Activated naive CD4-positive, alpha-beta T cell treated with anti-CD3 and anti-CD28 coated beads, Interleukin-2, amount 50 U/mL, for 24 hours (primary cell): ENCODE results near the gene BRINP2.

ENCODE experiments used
- H3K27ac Mint-ChIP-seq: one replicate; pipeline ENCODE4 v1.8.0; 2021; ENCODE audit warnings: mild to moderate bottlenecking, mixed read lengths
- H3K27me3 Mint-ChIP-seq: one replicate; pipeline ENCODE4 v1.8.0; 2021; ENCODE audit warnings: mixed read lengths
- H3K36me3 Mint-ChIP-seq: one replicate; pipeline ENCODE4 v1.8.0; 2021; ENCODE audit warnings: mixed read lengths
- H3K4me1 Mint-ChIP-seq: one replicate; pipeline ENCODE4 v1.8.0; 2021; ENCODE audit warnings: mixed read lengths
- H3K4me3 Mint-ChIP-seq: one replicate; pipeline ENCODE4 v1.8.0; 2021; ENCODE audit warnings: mild to moderate bottlenecking, mixed read lengths
- H3K9me3 Mint-ChIP-seq: one replicate; pipeline ENCODE4 v1.8.0; 2021; ENCODE audit warnings: mixed read lengths

BRINP2 gene

GRCh38 chr1:177270863-177271262 lies 100.1 kb downstream of the BRINP2 start:
- no peaks in the 10 kb centered on the region for H3K9me3 Mint-ChIP-seq
- no peaks in the 10 kb centered on the region for H3K4me1 Mint-ChIP-seq
- no peak overlapping the region for H3K27ac Mint-ChIP-seq
- no peak overlapping the region for H3K4me3 Mint-ChIP-seq
- H3K36me3 Mint-ChIP-seq = no peaks in the 10 kb centered on the region
- no peaks in the 10 kb centered on the region for H3K27me3 Mint-ChIP-seq

GRCh38 chr1:177273141-177273540 lies 102.4 kb downstream of the BRINP2 start:
- no peaks in the 10 kb centered on the region for H3K36me3 Mint-ChIP-seq
- H3K4me1 Mint-ChIP-seq = no peaks in the 10 kb centered on the region
- H3K4me3 Mint-ChIP-seq = no peak overlapping the region
- H3K27me3 Mint-ChIP-seq = no peaks in the 10 kb centered on the region
- no peaks in the 10 kb centered on the region for H3K9me3 Mint-ChIP-seq
- no peak overlapping the region for H3K27ac Mint-ChIP-seq

- Mint-ChIP-seq H3K4me3 (no peak overlapping the region), H3K9me3 (peaks cover 2% of the 10 kb centered on the region), H3K36me3 (no peaks in the 10 kb centered on the region), H3K27ac (no peak overlapping the region), H3K27me3 (no peaks in the 10 kb centered on the region), H3K4me1 (no peaks in the 10 kb centered on the region)
These were observed 104.0 kb downstream of the BRINP2 start for GRCh38 chr1:177274687-177275211.

- Mint-ChIP-seq H3K27ac (no peak overlapping the region), H3K36me3 (no peaks in the 10 kb centered on the region), H3K9me3 (peaks cover 4% of the 10 kb centered on the region), H3K4me3 (no peak overlapping the region), H3K4me1 (no peaks in the 10 kb centered on the region), H3K27me3 (no peaks in the 10 kb centered on the region)
These were observed 105.0 kb downstream of the BRINP2 start for GRCh38 chr1:177275736-177276135.

- Mint-ChIP-seq H3K4me3 (no peak overlapping the region), H3K27me3 (no peaks in the 10 kb centered on the region), H3K36me3 (no peaks in the 10 kb centered on the region), H3K9me3 (peaks cover 4% of the 10 kb centered on the region), H3K4me1 (no peaks in the 10 kb centered on the region), H3K27ac (no peak overlapping the region)
These were observed 108.0 kb downstream of the BRINP2 start for GRCh38 chr1:177278626-177279390.

DNA sequence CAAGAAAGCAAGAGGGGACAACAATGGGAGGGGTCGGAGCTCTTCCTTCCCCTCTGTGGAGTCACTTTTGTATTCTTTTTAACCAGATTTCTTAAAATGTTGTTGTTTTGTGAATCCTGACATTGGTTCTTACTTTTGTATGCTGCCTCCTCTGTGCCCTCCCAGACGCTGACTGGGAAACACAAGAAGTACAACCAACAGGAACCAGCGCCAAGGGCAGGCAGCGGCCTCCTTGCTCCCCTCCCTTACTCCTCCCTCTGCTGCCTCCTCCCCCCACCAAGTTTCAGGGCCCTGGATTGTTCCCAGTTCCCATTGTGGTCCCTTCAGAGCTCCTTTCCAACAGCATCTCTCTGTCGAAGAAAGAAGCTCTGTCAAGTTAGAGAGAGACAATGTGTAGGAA lies 111.1 kb downstream of the BRINP2 start:
- Mint-ChIP-seq H3K9me3 (peaks cover 4% of the 10 kb centered on the region), H3K4me1 (no peaks in the 10 kb centered on the region), H3K36me3 (no peaks in the 10 kb centered on the region), H3K27me3 (no peaks in the 10 kb centered on the region), H3K27ac (no peak overlapping the region), H3K4me3 (no peak overlapping the region)

DNA sequence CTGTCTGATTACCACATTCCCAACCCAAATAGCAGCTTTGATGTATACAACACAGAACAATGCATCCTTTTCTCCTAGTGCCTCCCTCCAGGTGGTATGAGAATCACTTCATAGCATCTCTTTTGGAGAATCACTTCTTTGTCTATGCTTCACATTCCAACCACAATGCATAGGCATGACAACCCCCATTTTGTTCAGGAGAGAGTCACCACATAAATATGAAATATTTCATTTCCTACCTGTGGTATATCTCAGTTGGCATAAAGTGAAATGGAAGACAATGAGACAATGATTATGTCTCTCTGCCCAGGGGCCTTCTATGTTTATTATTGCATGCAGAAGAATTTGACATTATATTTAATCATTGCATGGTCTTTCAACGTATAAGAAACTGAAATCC lies 112.2 kb downstream of the BRINP2 start:
- Mint-ChIP-seq H3K4me3 (no peak overlapping the region), H3K9me3 (peaks cover 4% of the 10 kb centered on the region), H3K4me1 (no peaks in the 10 kb centered on the region), H3K27ac (no peak overlapping the region), H3K27me3 (no peaks in the 10 kb centered on the region), H3K36me3 (no peaks in the 10 kb centered on the region)

- Mint-ChIP-seq H3K27ac (no peak overlapping the region), H3K4me1 (no peaks in the 10 kb centered on the region), H3K9me3 (peaks cover 7% of the 10 kb centered on the region), H3K4me3 (no peak overlapping the region), H3K36me3 (no peaks in the 10 kb centered on the region), H3K27me3 (no peaks in the 10 kb centered on the region)
These were observed 112.6 kb downstream of the BRINP2 start for GRCh38 chr1:177283380-177283779.

GRCh38 chr1:177286396-177286795 lies 115.6 kb downstream of the BRINP2 start:
- peaks cover 6% of the 10 kb centered on the region for H3K9me3 Mint-ChIP-seq
- no peak overlapping the region for H3K4me3 Mint-ChIP-seq
- no peaks in the 10 kb centered on the region for H3K36me3 Mint-ChIP-seq
- no peaks in the 10 kb centered on the region for H3K4me1 Mint-ChIP-seq
- H3K27me3 Mint-ChIP-seq = no peaks in the 10 kb centered on the region
- no peak overlapping the region for H3K27ac Mint-ChIP-seq

- H3K36me3 Mint-ChIP-seq = no peaks in the 10 kb centered on the region
- no peak overlapping the region for H3K27ac Mint-ChIP-seq
- no peaks in the 10 kb centered on the region for H3K4me1 Mint-ChIP-seq
- peaks cover 6% of the 10 kb centered on the region for H3K9me3 Mint-ChIP-seq
- no peak overlapping the region for H3K4me3 Mint-ChIP-seq
- H3K27me3 Mint-ChIP-seq = no peaks in the 10 kb centered on the region
These were observed 116.5 kb downstream of the BRINP2 start for GRCh38 chr1:177287270-177287669.

DNA sequence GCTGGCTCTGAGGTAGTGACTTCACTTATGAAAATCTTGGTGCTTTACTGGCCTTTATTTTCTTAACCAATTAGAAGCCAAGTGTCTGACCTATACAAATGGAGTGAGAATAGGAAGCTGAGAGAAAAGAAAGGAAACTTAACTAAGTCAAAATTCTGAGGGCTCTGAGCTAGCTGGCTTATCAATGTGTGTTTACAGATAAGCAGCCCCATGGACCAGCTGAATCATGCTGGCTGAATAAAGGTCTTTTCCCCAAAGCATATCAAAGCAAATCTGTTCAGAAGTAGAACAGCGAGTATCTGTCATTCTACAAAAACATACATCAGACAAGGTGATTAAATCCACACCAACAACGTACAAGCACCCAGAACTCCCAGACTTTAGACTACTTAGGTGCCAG lies 117.2 kb downstream of the BRINP2 start:
- Mint-ChIP-seq H3K27me3 (no peaks in the 10 kb centered on the region), H3K9me3 (peaks cover 6% of the 10 kb centered on the region), H3K27ac (no peak overlapping the region), H3K36me3 (no peaks in the 10 kb centered on the region), H3K4me3 (no peak overlapping the region), H3K4me1 (no peaks in the 10 kb centered on the region)

GRCh38 chr1:177289532-177289931 lies 118.8 kb downstream of the BRINP2 start:
- no peak overlapping the region for H3K27ac Mint-ChIP-seq
- no peaks in the 10 kb centered on the region for H3K27me3 Mint-ChIP-seq
- H3K4me3 Mint-ChIP-seq = no peak overlapping the region
- no peaks in the 10 kb centered on the region for H3K36me3 Mint-ChIP-seq
- no peaks in the 10 kb centered on the region for H3K4me1 Mint-ChIP-seq
- peaks cover 6% of the 10 kb centered on the region for H3K9me3 Mint-ChIP-seq

DNA sequence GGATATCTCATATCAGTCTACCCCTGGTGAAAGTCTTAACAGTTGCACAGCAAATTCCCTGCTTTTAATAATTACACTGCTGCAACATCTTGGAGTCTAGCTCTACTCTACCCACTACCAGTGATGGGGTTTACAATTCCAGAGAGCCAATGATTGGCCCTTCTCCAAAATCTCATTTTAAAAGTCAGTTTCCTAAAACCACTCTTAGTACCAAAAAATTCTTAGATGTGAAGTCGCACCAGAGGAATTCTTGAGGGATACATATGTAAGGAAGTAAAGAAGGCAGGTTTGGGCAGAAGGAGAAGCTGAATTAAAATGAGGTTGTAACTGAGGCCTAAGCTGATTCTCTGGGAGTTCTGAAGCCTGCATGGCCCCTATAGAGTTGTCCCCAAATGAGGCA lies 129.7 kb downstream of the BRINP2 start:
- Mint-ChIP-seq H3K27ac (no peak overlapping the region), H3K4me1 (no peaks in the 10 kb centered on the region), H3K27me3 (no peaks in the 10 kb centered on the region), H3K9me3 (no peaks in the 10 kb centered on the region), H3K36me3 (no peaks in the 10 kb centered on the region), H3K4me3 (no peak overlapping the region)

DNA sequence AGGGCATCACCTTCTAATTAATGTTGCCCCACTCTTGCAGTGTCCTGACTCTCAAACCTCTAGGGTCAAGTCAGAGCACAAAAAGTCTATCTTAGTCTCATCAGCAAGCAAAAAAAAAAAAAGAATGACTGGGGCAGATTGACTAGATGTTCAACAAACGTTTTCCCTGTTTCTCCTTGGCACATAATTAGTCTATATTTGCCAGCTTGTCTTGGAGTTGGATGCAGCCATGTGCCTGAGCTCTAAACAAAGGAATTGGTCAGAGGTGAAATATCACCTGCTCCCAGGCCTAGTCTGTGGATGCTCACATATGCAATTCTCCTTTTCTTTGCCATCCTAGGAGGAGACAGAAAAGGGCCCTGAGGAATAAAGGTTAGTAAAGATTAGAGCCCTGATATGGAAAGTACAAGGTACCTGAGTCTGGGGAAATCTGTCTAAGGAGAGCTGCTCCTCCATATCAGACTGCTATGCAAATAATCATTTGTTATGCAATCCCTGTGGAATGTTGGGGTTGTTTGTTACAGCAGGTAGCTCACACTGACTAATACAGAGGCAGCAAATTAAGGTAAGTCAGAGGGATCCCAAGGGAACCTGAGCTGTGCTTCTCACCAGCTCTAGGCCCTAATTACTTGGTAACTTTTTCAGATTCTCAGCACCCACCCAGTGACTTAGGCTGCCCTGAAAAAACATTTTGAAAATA lies 130.8 kb downstream of the BRINP2 start:
- no peaks in the 10 kb centered on the region for H3K9me3 Mint-ChIP-seq
- no peaks in the 10 kb centered on the region for H3K4me1 Mint-ChIP-seq
- H3K27ac Mint-ChIP-seq = no peak overlapping the region
- H3K36me3 Mint-ChIP-seq = no peaks in the 10 kb centered on the region
- no peak overlapping the region for H3K4me3 Mint-ChIP-seq
- no peaks in the 10 kb centered on the region for H3K27me3 Mint-ChIP-seq

DNA sequence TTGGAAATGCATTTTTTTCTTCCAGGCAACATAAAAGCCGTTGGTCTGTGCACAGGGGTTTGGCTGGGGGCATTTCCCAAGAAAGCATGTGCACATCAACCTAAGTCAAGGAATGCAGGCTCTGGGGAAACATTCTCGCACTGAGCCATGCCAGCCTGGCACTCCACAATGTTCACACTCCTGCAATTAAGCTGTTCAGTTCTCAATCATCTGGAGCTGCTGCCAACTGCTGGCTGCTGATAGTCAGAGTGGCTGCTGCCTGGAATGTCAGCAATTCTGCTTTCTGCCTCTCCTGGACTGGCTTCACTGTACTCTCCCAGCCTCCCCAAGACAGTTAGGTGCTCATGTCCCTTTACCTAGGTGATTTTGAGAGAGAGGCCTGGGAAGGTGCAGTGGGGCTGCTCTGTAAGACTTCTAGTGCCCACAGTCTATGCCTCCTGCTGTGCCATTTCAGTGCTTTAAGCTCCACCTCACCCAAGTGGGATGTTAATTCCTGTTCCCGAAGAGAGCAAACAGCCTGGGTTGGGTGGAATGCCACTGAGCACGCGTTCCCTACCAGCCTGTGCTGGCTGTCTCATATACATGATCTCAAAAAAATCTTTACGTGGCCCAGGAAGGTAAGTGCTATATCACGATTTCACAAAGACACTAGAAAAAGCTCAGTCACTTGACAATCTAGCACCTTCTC lies 131.7 kb downstream of the BRINP2 start:
- H3K27me3 Mint-ChIP-seq = no peaks in the 10 kb centered on the region
- no peaks in the 10 kb centered on the region for H3K9me3 Mint-ChIP-seq
- no peaks in the 10 kb centered on the region for H3K36me3 Mint-ChIP-seq
- no peak overlapping the region for H3K4me3 Mint-ChIP-seq
- H3K4me1 Mint-ChIP-seq = no peaks in the 10 kb centered on the region
- H3K27ac Mint-ChIP-seq = no peak overlapping the region
